Activated CD4-positive, alpha-beta T cell treated with anti-CD3 and anti-CD28 coated beads, Interleukin-2, amount 10 ng/mL, durations not matched to agents 7 days and 5 days (primary cell): ENCODE data around the gene ERICH6B. TPM values are rescaled to one million over a fixed set of nuclear protein-coding genes. Genes with fewer than 3 reads are reported as not detected.

Experiments
- CTCF ChIA-PET: fragments of 350-600 bp; sonication (Branson Sonifier 250); formaldehyde crosslinking; loops from one replicate; lab custom pipeline; 2021; ENCODE audit warnings: antibody characterized with exemption; lab: Charles Lee
- POLR2A ChIA-PET: fragments of 350-600 bp; sonication (Branson Sonifier 250); formaldehyde crosslinking; loops from one replicate; lab custom pipeline; 2021; ENCODE audit warnings: antibody characterized with exemption; lab: Charles Lee
- DNase-seq: peaks from one replicate; pipeline ENCODE4 v3.0.0-alpha.2; 2020
- H3K27ac Mint-ChIP-seq: one replicate; pipeline ENCODE4 v1.8.0; 2021; ENCODE audit warnings: mild to moderate bottlenecking, moderate library complexity, mixed read lengths
- H3K27me3 Mint-ChIP-seq: one replicate; pipeline ENCODE4 v1.8.0; 2021; ENCODE audit warnings: mixed read lengths
- H3K36me3 Mint-ChIP-seq: one replicate; pipeline ENCODE4 v1.8.0; 2021; ENCODE audit warnings: low read depth, mixed read lengths
- H3K4me1 Mint-ChIP-seq: one replicate; pipeline ENCODE4 v1.8.0; 2021; ENCODE audit warnings: mixed read lengths
- H3K4me3 Mint-ChIP-seq: one replicate; pipeline ENCODE4 v1.8.0; 2021; ENCODE audit warnings: mild to moderate bottlenecking, moderate library complexity, mixed read lengths
- H3K9me3 Mint-ChIP-seq: one replicate; pipeline ENCODE4 v1.8.0; 2021; ENCODE audit warnings: mixed read lengths
- total RNA-seq, 2 experiments: library from RNA; stranded (reverse); gene quantifications; one replicate each; pipeline ENCODE4 v1.2.3, GENCODE V29; 2021

ERICH6B gene
- total RNA-seq, 2 experiments from 2014 or later: not detected

DNA sequence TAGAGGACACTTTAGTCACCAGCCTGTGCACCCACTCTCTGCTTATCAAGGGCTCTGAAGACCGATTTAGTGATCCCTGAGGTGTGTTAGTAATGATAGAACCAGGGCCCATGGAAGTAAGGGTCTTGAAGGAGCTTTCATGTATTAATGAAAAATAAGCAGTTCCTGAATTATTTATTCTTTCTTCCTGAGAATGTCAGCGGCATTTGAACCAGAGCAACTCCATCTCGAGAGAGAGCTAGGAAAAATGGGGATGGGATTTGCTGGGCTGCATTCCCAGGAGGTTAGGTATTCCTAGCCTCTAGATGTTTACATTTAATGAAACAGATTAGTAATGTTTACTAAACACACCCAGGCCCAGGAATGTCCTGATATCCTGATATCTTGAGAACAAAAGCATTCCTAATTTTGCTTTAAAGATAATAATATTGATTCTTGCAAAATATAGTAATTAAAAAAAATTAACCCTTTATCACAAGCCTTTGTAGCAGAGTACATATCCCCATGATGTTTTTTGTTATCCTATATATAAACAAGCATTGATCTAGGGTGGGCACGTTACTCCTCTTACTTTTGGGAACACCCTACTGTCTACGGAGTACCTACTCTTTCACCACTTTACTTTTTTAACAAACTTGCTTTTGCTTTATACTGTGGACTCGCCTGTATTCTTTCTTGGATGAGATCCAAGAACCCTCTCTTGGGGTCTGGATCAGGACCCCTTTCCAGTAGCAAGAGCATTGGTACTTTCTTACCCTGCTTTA, 87.7 kb downstream of the ERICH6B start:
- Mint-ChIP-seq H3K9me3 (no peaks in the 10 kb centered on the region), H3K27ac (no peak overlapping the region), H3K4me3 (no peak overlapping the region), H3K27me3 (no peaks in the 10 kb centered on the region), H3K36me3 (peaks cover 37% of the 10 kb centered on the region), H3K4me1 (no peaks in the 10 kb centered on the region)
- ChIA-PET CTCF (no interaction called here), POLR2A (no interaction called here)
- DNase-seq: no peak

DNA sequence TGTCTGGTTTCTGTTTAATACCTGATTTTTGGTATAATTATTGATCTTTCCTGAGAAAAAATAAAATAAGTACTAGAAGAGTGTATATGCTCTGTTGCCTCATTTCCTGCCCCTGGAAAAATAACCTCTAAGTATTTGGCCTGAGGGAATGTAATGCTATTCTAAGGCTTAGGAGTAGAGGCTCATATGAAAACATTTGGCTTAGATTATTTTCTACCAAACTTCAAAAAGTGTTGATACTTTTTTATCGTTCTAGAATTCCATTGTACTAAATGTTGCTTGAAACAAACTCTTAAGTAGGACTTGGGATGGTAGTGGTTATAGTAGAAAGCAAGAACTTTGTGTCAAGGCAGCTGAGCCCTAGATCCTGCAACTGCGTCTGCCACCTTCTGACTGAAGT, 93.0 kb downstream of the ERICH6B start:
- Mint-ChIP-seq H3K4me1 (peaks cover 14% of the 10 kb centered on the region), H3K4me3 (no peak overlapping the region), H3K9me3 (no peaks in the 10 kb centered on the region), H3K36me3 (peaks cover 60% of the 10 kb centered on the region), H3K27me3 (no peaks in the 10 kb centered on the region), H3K27ac (no peak overlapping the region)
- DNase-seq: no peak
- CTCF ChIA-PET: interaction anchor here (0.6 to 0.7 kb wide), 3 partner anchors 16 to 429 kb away, joined by 3 to 4 read pairs (median 3); no protein-coding TSS in a partner anchor
- POLR2A ChIA-PET: no interaction called here

GRCh38 chr13:45521297-45521696, 94.2 kb downstream of the ERICH6B start:
- Mint-ChIP-seq H3K27ac (no peak overlapping the region), H3K4me3 (no peak overlapping the region), H3K4me1 (peaks cover 15% of the 10 kb centered on the region), H3K36me3 (peaks cover 61% of the 10 kb centered on the region), H3K9me3 (no peaks in the 10 kb centered on the region), H3K27me3 (no peaks in the 10 kb centered on the region)
- DNase-seq: no peak
- POLR2A ChIA-PET: no interaction called here
- CTCF ChIA-PET: interaction anchor here (1.5 kb wide), 1 partner anchor 11 kb away, joined by 3 read pairs; no protein-coding TSS in a partner anchor

GRCh38 chr13:45519493-45519892, 96.0 kb downstream of the ERICH6B start:
- peak overlapping the region; percentile 46 for H3K27ac Mint-ChIP-seq
- ChIA-PET POLR2A (no interaction called here), CTCF (no interaction called here)
- H3K4me1 Mint-ChIP-seq: peaks cover 16% of the 10 kb centered on the region
- H3K4me3 Mint-ChIP-seq: no peak overlapping the region
- H3K9me3 Mint-ChIP-seq: no peaks in the 10 kb centered on the region
- no peaks in the 10 kb centered on the region for H3K27me3 Mint-ChIP-seq
- peaks cover 60% of the 10 kb centered on the region for H3K36me3 Mint-ChIP-seq
- DNase-seq: no peak

GRCh38 chr13:45518525-45519245, 96.9 kb downstream of the ERICH6B start:
- no peak overlapping the region for H3K27ac Mint-ChIP-seq
- DNase-seq: no peak
- ChIA-PET POLR2A (no interaction called here), CTCF (interaction anchor here (0.6 kb wide), 1 partner anchor 15 kb away, joined by 3 read pairs; no protein-coding TSS in a partner anchor)
- no peaks in the 10 kb centered on the region for H3K9me3 Mint-ChIP-seq
- no peaks in the 10 kb centered on the region for H3K27me3 Mint-ChIP-seq
- H3K36me3 Mint-ChIP-seq: peaks cover 56% of the 10 kb centered on the region
- H3K4me3 Mint-ChIP-seq: no peak overlapping the region
- H3K4me1 Mint-ChIP-seq: peaks cover 16% of the 10 kb centered on the region

- Mint-ChIP-seq H3K27ac (no peak overlapping the region), H3K4me1 (peaks cover 19% of the 10 kb centered on the region), H3K4me3 (no peak overlapping the region), H3K36me3 (peaks cover 58% of the 10 kb centered on the region), H3K27me3 (no peaks in the 10 kb centered on the region), H3K9me3 (no peaks in the 10 kb centered on the region)
- DNase-seq: no peak
- POLR2A ChIA-PET: no interaction called here
- CTCF ChIA-PET: no interaction called here
Measured at GRCh38 chr13:45516757-45517156, 98.8 kb downstream of the ERICH6B start.

DNA sequence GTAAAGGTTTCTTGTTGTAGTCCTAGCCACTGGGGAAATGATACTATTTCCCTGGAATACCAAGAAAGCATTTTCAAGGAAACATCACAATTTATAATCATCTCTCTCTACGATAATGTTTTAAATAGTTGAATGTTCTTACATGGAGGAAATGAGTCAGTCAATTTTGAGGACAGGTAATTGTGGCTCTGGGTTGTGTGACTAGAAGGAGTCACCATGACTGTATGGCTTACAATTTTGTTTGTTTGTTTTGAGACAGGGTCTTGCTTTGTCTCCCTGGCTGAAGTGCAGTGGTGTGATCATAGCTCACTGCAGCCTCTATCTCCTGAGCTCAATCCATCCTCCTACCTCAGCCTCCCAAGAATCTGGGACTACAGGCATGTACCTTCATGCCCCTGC, 103.4 kb downstream of the ERICH6B start:
- no peak overlapping the region for H3K4me3 Mint-ChIP-seq
- H3K27me3 Mint-ChIP-seq: no peaks in the 10 kb centered on the region
- CTCF ChIA-PET: interaction anchor here (0.6 kb wide), 1 partner anchor 112 kb away, joined by 4 read pairs; no protein-coding TSS in a partner anchor
- DNase-seq: no peak
- H3K27ac Mint-ChIP-seq: peak overlapping the region; percentile 20
- H3K36me3 Mint-ChIP-seq: peaks cover 35% of the 10 kb centered on the region
- POLR2A ChIA-PET: no interaction called here
- H3K4me1 Mint-ChIP-seq: peaks cover 5% of the 10 kb centered on the region
- no peaks in the 10 kb centered on the region for H3K9me3 Mint-ChIP-seq

GRCh38 chr13:45511310-45512097, 104.0 kb downstream of the ERICH6B start:
- Mint-ChIP-seq H3K36me3 (peaks cover 30% of the 10 kb centered on the region), H3K27ac (no peak overlapping the region), H3K4me1 (peaks cover 5% of the 10 kb centered on the region), H3K27me3 (no peaks in the 10 kb centered on the region), H3K9me3 (no peaks in the 10 kb centered on the region), H3K4me3 (no peak overlapping the region)
- ChIA-PET CTCF (no interaction called here), POLR2A (no interaction called here)
- peak; percentile 53 for DNase-seq

DNA sequence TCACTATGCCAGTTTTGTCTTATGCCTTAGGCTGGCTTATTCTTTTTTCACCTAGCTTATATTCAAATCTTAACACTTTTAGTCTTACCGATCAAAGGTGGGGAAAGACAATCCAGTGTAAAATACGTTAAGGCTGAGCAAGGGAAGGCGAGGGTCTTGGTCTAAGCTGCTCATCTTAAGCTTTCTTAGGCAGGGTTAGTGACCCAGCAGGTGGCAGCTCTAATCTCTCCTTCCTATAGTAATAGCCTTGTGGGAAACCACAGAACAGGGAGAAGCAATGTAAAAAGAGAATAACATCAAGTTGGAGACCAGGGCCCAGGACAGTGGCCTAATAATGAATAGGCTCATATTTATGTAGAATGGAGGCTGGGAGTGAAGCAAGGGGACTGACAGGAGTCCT, 104.9 kb downstream of the ERICH6B start:
- no peaks in the 10 kb centered on the region for H3K9me3 Mint-ChIP-seq
- peaks cover 4% of the 10 kb centered on the region for H3K4me1 Mint-ChIP-seq
- H3K27me3 Mint-ChIP-seq: no peaks in the 10 kb centered on the region
- DNase-seq: no peak
- peaks cover 33% of the 10 kb centered on the region for H3K36me3 Mint-ChIP-seq
- CTCF ChIA-PET: interaction anchor here (1.0 kb wide), 1 partner anchor 10 kb away, joined by 3 read pairs; no protein-coding TSS in a partner anchor
- POLR2A ChIA-PET: interaction anchor here (0.9 kb wide), 1 partner anchor 11 kb away, joined by 3 read pairs; no protein-coding TSS in a partner anchor
- no peak overlapping the region for H3K4me3 Mint-ChIP-seq
- H3K27ac Mint-ChIP-seq: no peak overlapping the region

GRCh38 chr13:45508776-45509175, 106.8 kb downstream of the ERICH6B start:
- peaks cover 4% of the 10 kb centered on the region for H3K4me1 Mint-ChIP-seq
- peaks cover 31% of the 10 kb centered on the region for H3K36me3 Mint-ChIP-seq
- DNase-seq: no peak
- POLR2A ChIA-PET: no interaction called here
- no peak overlapping the region for H3K4me3 Mint-ChIP-seq
- H3K27ac Mint-ChIP-seq: no peak overlapping the region
- no peaks in the 10 kb centered on the region for H3K9me3 Mint-ChIP-seq
- H3K27me3 Mint-ChIP-seq: no peaks in the 10 kb centered on the region
- CTCF ChIA-PET: no interaction called here

- no peak for DNase-seq
- Mint-ChIP-seq H3K4me1 (peaks cover 1% of the 10 kb centered on the region), H3K36me3 (peaks cover 30% of the 10 kb centered on the region), H3K9me3 (no peaks in the 10 kb centered on the region), H3K27ac (no peak overlapping the region), H3K27me3 (no peaks in the 10 kb centered on the region), H3K4me3 (no peak overlapping the region)
- ChIA-PET POLR2A (no interaction called here), CTCF (no interaction called here)
Measured at GRCh38 chr13:45506811-45507210, 108.7 kb downstream of the ERICH6B start.

GRCh38 chr13:45503658-45504057, 111.9 kb downstream of the ERICH6B start:
- Mint-ChIP-seq H3K27me3 (no peaks in the 10 kb centered on the region), H3K4me1 (peaks cover 10% of the 10 kb centered on the region), H3K4me3 (no peak overlapping the region), H3K9me3 (no peaks in the 10 kb centered on the region), H3K27ac (no peak overlapping the region), H3K36me3 (peaks cover 43% of the 10 kb centered on the region)
- ChIA-PET CTCF (interaction anchor here (0.7 kb wide), 1 partner anchor 15 kb away, joined by 3 read pairs; no protein-coding TSS in a partner anchor), POLR2A (no interaction called here)
- DNase-seq: no peak
